HG03039 (cell line): ENCODE data around the gene CIRBP.
"Not testable (repeated sequence)": the region's sequence is repeated elsewhere in the genome, so short reads cannot be mapped to it uniquely, and the experiment has no call there.

Experiments
- ATAC-seq: cut with Tn5 transposase; IDR thresholded peaks from one replicate; pipeline ENCODE4 v1.9.1; 2021; ENCODE audit warnings: mild to moderate bottlenecking, moderate library complexity; ENCODE audit not compliant: unreplicated experiment

The CIRBP gene

GRCh38 chr19:1308718-1309117 is 39.6 kb downstream of the CIRBP start:
- no peak for ATAC-seq

DNA sequence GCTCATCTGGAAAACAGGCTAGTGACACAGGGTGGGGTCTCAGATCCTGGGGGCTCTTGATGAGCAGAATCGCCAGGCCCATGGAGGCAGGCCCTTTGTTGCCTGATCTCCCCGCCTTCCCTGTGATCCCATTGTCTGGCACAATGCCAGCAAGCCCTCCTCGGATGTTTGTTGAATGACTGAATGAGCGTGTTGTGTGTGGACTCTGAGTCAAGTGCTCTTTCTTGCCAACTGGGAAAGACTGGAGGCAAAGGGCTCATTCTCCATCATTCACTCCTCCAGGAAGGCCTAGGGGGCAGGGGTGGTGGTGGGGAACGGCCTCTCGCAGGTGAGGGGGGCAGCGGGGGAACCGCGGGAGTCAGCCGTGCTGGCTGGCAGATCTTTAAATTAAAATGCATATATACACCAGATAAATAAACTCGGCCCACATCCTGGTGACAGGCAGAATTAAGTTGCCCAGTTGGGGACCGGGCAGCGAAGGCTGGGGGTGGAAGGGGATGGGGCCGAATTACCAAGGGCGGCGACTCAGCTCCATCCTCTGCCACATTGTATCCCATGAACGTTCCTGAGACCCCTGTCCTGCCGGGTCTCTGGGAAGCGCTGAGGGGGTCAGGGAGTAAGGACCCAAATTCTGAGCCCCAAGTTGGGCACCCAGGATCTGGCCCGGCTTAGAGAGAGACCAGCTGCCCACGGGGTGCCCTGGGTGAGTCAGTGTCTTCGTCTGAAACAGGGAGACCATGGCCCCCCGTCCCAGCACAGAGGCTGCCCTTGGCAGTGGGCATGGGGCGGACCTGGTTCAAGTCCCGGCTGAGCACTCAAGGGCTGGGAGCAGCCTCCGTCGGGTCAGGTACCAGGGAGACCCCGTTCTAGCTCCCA is 41.1 kb downstream of the CIRBP start:
- ATAC-seq: no peak

DNA sequence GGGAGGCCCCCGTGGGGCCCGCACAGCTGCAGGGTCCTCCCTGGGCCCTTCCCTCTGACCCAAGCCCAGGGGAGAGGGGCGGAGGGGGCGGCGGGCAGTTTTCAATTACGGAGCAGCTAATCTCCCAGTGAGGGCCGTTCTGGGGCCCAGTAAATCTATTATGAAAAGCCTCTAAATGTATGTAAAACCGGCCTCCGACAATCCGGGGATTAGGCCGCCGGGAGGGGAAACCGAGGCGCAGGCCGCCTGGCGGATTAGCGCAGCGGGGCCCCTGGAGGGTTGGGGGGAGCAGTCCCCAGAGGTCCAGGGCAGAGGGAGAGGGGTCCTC is 41.7 kb downstream of the CIRBP start:
- no peak for ATAC-seq

- ATAC-seq: no peak
Observed at GRCh38 chr19:1311543-1312091, 42.5 kb downstream of the CIRBP start.

GRCh38 chr19:1312767-1313694 is 43.9 kb downstream of the CIRBP start:
- no peak for ATAC-seq

GRCh38 chr19:1313695-1314613 is 44.8 kb downstream of the CIRBP start:
- ATAC-seq: no peak

DNA sequence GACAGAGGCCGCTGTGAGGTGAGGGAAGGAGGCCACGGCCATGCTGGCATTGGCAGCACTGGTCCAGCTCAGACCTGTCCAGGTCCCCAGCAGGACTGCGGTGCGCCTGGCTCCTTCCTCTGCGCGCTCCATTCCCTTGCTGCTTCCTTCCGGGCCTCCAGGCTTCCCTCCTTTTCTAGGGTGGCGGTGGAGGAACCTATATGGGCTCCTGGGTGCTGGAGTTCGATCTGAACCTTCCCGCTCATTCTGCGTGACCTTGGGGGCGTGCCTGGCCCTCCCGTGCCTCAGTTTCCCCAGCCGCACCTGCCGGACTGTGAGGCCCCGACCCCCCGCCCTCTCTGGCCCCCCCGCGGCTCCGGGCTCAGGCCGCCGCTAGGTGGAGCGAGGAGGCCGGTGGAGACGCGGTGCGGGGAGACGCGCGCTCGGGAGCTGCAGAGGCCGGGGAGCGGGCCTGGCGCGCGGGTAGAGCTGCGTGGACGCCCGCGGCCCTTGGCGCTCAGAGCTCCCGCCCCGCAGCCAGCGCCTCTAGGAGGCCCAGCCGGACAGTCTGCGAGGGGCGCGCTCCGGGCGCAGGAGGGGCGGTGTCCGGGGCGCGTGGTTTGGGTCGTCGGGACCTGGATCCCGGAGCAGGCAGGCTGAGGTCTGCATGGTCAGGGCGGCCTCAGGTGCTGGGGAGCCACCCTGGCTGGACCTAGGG is 46.5 kb downstream of the CIRBP start:
- no peak for ATAC-seq

- ATAC-seq: no peak
Observed at GRCh38 chr19:1316466-1316865, 47.3 kb downstream of the CIRBP start.

DNA sequence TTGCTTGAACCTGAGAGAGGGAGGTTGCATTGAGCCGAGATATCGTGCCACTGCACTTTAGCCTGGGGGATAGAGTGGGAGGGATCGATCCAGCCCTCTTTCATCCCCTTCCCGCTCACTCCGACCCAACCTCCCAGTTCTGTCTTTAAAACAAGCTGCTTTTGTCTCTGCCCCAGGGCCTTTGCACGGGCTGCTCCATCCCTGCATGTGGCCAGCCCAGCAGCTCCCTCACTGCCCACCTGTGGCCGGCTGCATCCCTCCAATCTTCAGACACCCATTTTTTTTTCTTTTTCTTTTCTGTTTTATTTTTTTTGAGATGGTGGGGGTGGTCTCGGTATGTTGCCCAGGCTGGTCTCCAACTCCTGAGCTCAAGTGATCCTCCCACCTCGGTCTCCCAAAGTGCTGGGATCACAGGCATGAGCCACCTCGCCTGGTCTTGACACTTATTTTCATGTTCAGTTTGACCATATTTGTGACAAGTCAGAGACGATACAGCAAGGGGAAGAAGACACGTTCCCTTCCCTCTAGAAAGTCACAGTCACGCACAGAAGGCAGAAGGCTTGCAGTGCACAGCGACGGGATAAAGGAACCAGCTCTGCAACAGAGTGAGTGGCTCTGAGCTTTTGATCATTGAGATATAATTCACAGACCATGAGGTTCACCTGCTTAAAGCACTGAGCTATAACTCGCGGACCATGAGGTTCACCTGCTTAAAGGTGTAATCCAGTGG is 48.3 kb downstream of the CIRBP start:
- no peak for ATAC-seq

GRCh38 chr19:1318678-1319471 is 49.7 kb downstream of the CIRBP start:
- no peak for ATAC-seq

DNA sequence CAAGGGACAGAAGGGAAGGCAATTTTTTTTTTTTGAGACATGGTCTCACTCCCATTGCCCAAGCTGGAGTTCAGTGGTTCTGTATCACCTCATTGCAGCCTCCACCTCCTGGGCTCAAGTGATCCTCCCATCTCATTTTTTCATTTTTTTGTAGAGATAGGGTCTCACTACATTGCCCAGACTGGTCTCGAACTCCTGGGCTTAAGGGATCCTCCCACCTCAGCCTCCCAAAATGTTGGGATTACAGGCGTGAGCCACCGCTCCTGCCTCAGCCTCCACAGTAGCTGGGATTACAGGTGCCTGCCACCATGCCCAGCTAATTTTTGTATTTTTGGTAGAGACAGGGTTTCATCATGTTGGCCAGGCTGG is 51.1 kb downstream of the CIRBP start:
- not testable (repeated sequence) for ATAC-seq

DNA sequence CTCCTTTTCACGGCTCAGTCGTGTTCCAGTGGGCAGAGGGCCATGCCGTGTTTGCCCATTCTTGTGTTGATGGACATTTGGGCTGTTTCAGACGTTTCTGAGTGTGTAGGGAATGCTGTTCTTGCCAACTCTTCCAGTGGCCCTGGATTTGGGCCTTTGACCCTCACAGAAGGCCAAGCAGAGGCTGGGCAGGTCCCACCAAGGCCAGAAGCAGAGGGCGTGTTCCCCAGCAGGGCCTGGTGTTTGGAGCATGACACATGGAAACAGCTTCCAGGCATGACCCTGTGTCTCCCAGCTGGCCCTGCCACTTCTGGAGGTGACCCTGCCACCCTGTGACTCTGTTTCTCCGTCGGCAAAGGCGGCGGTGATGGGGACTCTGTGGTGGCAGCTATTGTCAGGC is 52.4 kb downstream of the CIRBP start:
- ATAC-seq: no peak

- no peak for ATAC-seq
Observed at GRCh38 chr19:1322198-1322981, 53.3 kb downstream of the CIRBP start.

DNA sequence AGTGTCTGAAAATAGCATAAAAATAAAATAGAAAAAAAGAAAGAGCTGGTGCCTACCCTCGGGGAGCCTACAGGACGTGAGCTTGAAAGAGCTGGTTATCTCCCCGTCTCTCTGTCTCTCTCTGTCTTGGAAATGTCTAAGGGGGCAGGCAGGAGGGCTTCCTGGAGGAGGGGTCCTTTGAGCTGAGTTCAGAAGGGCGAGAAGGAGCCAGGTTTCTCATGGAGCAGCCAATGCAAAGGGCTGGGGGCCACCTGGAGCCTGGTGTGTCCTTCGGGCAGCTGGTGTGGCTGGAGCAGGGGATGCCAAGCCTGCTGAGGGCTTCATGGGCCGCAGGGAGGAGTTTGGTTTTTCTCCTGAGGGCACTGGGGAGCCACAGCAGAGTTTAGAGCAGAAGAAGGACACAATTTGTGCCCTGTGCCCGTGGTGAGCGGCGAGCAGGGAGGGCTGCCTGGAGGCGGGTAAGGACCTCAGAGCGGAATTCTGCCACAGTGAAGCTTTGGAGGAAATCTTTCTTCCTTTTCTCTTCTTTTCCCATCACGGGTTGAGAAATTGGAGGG is 55.2 kb downstream of the CIRBP start:
- ATAC-seq: no peak
